Activated CD4-positive, alpha-beta memory T cell treated with anti-CD3 and anti-CD28 coated beads for 36 hours (primary cell): ENCODE results near the gene CDK2. TPM values are rescaled to one million over a fixed set of nuclear protein-coding genes. Genes with fewer than 3 reads are reported as not detected.
"Not testable (repeated sequence)": the region's sequence is repeated elsewhere in the genome, so short reads cannot be mapped to it uniquely, and the experiment has no call there.

ENCODE experiments used
- CTCF ChIA-PET: fragments of 350-600 bp; sonication (Branson Sonifier 250); formaldehyde crosslinking; loops from one replicate; lab custom pipeline; 2021; ENCODE audit warnings: antibody characterized with exemption, inconsistent platforms; lab: Charles Lee
- POLR2A ChIA-PET: fragments of 350-600 bp; sonication (Branson Sonifier 250); formaldehyde crosslinking; loops from one replicate; lab custom pipeline; 2021; ENCODE audit warnings: antibody characterized with exemption; lab: Charles Lee
- DNase-seq: peaks from one replicate; pipeline ENCODE4 v3.0.0-alpha.2; 2020
- H3K27ac Mint-ChIP-seq: one replicate; pipeline ENCODE4 v1.8.0; 2021; ENCODE audit warnings: mixed read lengths
- H3K27me3 Mint-ChIP-seq: one replicate; pipeline ENCODE4 v1.8.0; 2021; ENCODE audit warnings: mixed read lengths
- H3K36me3 Mint-ChIP-seq: one replicate; pipeline ENCODE4 v1.8.0; 2021; ENCODE audit warnings: mixed read lengths
- H3K4me1 Mint-ChIP-seq: one replicate; pipeline ENCODE4 v1.8.0; 2021; ENCODE audit warnings: low read depth, mixed read lengths
- H3K4me3 Mint-ChIP-seq: one replicate; pipeline ENCODE4 v1.8.0; 2021; ENCODE audit warnings: mild to moderate bottlenecking, mixed read lengths
- H3K9me3 Mint-ChIP-seq: one replicate; pipeline ENCODE4 v1.8.0; 2021; ENCODE audit warnings: mixed read lengths
- intact Hi-C: fragments of 100-400 bp; cut with micrococcal nuclease; formaldehyde crosslinking; loops from one replicate; pipeline ENCODE4 v1.15.1; 2023
- total RNA-seq, 2 experiments: library from RNA; stranded (reverse); gene quantifications; one replicate each; pipeline ENCODE4 v1.2.3, GENCODE V29; 2021

The CDK2 gene
- total RNA-seq = 100 to 1,000 TPM; 121 to 127 TPM

- ChIA-PET CTCF (interaction anchor here (2.2 kb wide), 1 partner anchor 27 kb away, joined by 11 read pairs; no protein-coding TSS in a partner anchor), POLR2A (no interaction called here)
- Mint-ChIP-seq H3K27ac (peak within 1 kb of the TSS; percentile 80), H3K27me3 (no peaks in the 10 kb centered on the region), H3K4me1 (peaks cover 21% of the 10 kb centered on the region), H3K4me3 (peak within 1 kb of the TSS; percentile 85), H3K36me3 (peaks cover 29% of the 10 kb centered on the region), H3K9me3 (no peaks in the 10 kb centered on the region)
- intact Hi-C loops = no loop called here
- DNase-seq = peak; percentile 94
These were observed at the start of gene CDK2 for GRCh38 chr12:55966408-55967281. Gene CDK2, plus strand, starts transcription at chr12:55966830. Its CDS starts 179 bp downstream, at chr12:55967009.

- POLR2A ChIA-PET = interaction anchor here (0.7 kb wide), 1 partner anchor 103 kb away, joined by 3 read pairs; no protein-coding TSS in a partner anchor
These were observed 47.6 kb upstream of the CDK2 start for GRCh38 chr12:55919032-55919431.

DNA sequence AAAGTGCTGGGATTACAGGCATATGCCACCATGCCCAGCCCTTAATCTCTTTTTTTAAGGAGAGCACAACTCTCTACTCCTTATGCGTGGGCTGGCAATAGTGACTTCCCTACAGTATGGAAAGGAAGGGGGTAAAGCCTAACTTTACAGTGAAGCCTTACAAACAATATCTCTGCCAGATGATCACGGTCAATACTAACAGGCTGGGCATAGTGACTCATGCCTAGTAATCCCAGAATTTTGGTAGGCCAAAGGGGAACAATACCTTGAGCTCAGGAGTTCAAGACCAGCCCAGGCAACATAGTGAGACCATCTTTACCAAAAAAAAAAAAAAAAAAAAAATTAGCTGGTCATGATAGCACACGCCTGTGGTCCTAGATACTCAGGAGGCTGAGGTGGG is 44.5 kb upstream of the CDK2 start:
- Mint-ChIP-seq H3K27me3 (no peaks in the 10 kb centered on the region), H3K36me3 (peaks cover 21% of the 10 kb centered on the region), H3K9me3 (no peaks in the 10 kb centered on the region), H3K27ac (no peak overlapping the region), H3K4me1 (peaks cover 39% of the 10 kb centered on the region), H3K4me3 (no peak overlapping the region)
- intact Hi-C loops = no loop called here
- ChIA-PET CTCF (no interaction called here), POLR2A (no interaction called here)
- no peak for DNase-seq

More at GRCh38 chr12:55919032-55919431, 47.6 kb upstream of the CDK2 start:
- H3K27ac Mint-ChIP-seq, DNase-seq, H3K4me3 Mint-ChIP-seq, H3K27me3 Mint-ChIP-seq, H3K9me3 Mint-ChIP-seq, intact Hi-C loops: not testable (repeated sequence)
- peaks cover 18% of the 10 kb centered on the region for H3K36me3 Mint-ChIP-seq
- CTCF ChIA-PET = interaction anchor here (1.8 kb wide), 1 partner anchor 21 kb away, joined by 7 read pairs; no protein-coding TSS in a partner anchor
- H3K4me1 Mint-ChIP-seq = peaks cover 45% of the 10 kb centered on the region

- Mint-ChIP-seq H3K4me1 (peaks cover 36% of the 10 kb centered on the region), H3K27ac (peak overlapping the region; percentile 70), H3K36me3 (peaks cover 27% of the 10 kb centered on the region)
- H3K27me3 Mint-ChIP-seq, intact Hi-C loops, H3K4me3 Mint-ChIP-seq, POLR2A ChIA-PET, H3K9me3 Mint-ChIP-seq: not testable (repeated sequence)
- peak; percentile 20 for DNase-seq
- CTCF ChIA-PET = interaction anchor here (9.8 kb wide), 1 partner anchor 16 kb away, joined by 87 read pairs; no protein-coding TSS in a partner anchor
These were observed 43.0 kb upstream of the CDK2 start for GRCh38 chr12:55923648-55924047.

GRCh38 chr12:55925371-55925770 is 41.3 kb upstream of the CDK2 start:
- no peak for DNase-seq
- H3K4me3 Mint-ChIP-seq = peak overlapping the region; percentile 96
- no peaks in the 10 kb centered on the region for H3K27me3 Mint-ChIP-seq
- ChIA-PET CTCF (interaction anchor here (1.4 to 9.8 kb wide), 9 partner anchors 10 to 187 kb away, joined by 4 to 87 read pairs (median 17); partner anchors contain the start of genes DNAJC14, ORMDL2, PA2G4 and SARNP), POLR2A (interaction anchor here (0.8 to 4.3 kb wide), 9 partner anchors 8 to 195 kb away, joined by 3 to 27 read pairs (median 4); partner anchors contain the start of genes DNAJC14, ORMDL2 and SARNP)
- H3K4me1 Mint-ChIP-seq = peaks cover 49% of the 10 kb centered on the region
- peaks cover 27% of the 10 kb centered on the region for H3K36me3 Mint-ChIP-seq
- H3K9me3 Mint-ChIP-seq = no peaks in the 10 kb centered on the region
- intact Hi-C loops = no loop called here
- H3K27ac Mint-ChIP-seq = peak overlapping the region; percentile 98

GRCh38 chr12:55925870-55926737 is 40.5 kb upstream of the CDK2 start:
- CTCF ChIA-PET = interaction anchor here (0.6 to 9.8 kb wide), 18 partner anchors 10 to 202 kb away, joined by 3 to 87 read pairs (median 4); partner anchors contain the start of genes DNAJC14, ESYT1, MMP19 and ORMDL2
- H3K27me3 Mint-ChIP-seq = no peaks in the 10 kb centered on the region
- POLR2A ChIA-PET = interaction anchor here (0.6 to 4.3 kb wide), 10 partner anchors 10 to 763 kb away, joined by 3 to 27 read pairs (median 5); partner anchors contain the start of genes DNAJC14, ORMDL2 and SARNP
- intact Hi-C loops = no loop called here
- H3K36me3 Mint-ChIP-seq = peaks cover 27% of the 10 kb centered on the region
- H3K4me3 Mint-ChIP-seq = peak overlapping the region; percentile 96
- peak; percentile 22 for DNase-seq
- no peaks in the 10 kb centered on the region for H3K9me3 Mint-ChIP-seq
- peaks cover 50% of the 10 kb centered on the region for H3K4me1 Mint-ChIP-seq
- peak overlapping the region; percentile 98 for H3K27ac Mint-ChIP-seq

DNA sequence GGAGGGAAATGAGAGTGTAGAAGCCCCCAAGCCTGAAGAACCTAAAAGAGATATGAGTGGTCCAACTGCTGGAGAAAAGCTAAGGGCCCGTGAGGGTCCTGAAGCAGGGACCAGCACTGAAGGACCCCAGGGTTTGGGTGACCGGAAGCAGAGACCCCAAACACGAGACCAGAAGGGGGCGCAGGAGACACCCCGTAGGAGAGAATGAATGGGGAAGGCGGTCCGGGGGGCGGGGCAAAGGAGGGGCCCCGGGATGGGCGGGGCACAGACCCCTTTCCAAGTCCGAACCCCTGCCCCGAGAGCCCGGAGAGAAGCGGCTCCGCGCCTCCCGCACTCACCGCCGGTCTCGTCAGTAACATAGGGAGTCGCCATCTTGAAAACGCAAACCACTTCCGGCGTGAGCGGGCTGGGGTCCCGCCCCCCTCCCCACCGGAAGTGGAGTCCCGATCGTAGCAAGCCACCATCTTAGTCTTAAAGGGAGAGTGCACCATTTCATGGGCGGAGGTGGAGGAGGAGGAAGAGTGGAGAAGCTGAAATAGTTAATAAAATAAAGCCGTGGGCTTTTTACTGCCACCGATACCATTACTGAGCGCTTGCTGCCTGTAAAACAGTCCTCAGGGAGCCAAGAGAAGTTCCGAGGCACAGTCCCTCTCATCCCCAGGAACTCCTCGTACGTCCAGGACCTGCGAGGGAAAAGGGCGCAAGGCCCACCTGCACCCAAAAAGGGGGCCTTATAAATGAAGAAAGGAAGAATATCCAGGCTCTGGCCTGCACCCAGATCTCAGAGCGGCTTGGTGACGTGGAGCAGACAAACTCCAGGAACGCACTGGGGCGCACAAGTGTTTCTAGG is 39.7 kb upstream of the CDK2 start:
- ChIA-PET POLR2A (interaction anchor here (0.9 to 4.3 kb wide), 10 partner anchors 9 to 197 kb away, joined by 3 to 27 read pairs (median 7); partner anchors contain the start of genes CD63, DNAJC14, ORMDL2 and RAB5B), CTCF (interaction anchor here (0.6 to 9.8 kb wide), 16 partner anchors 9 to 201 kb away, joined by 3 to 87 read pairs (median 4); partner anchors contain the start of genes DNAJC14, ESYT1, MMP19 and ORMDL2)
- intact Hi-C loops = loop anchor here (1.0 kb wide), 1 partner anchor 98 kb away; the partner anchor contains the start of gene DNAJC14
- H3K4me1 Mint-ChIP-seq = peaks cover 43% of the 10 kb centered on the region
- H3K27ac Mint-ChIP-seq = peak overlapping the region; percentile 98
- DNase-seq = peak; percentile 96
- H3K36me3 Mint-ChIP-seq = peaks cover 32% of the 10 kb centered on the region
- H3K4me3 Mint-ChIP-seq = peak overlapping the region; percentile 96
- H3K9me3 Mint-ChIP-seq = no peaks in the 10 kb centered on the region
- H3K27me3 Mint-ChIP-seq = no peaks in the 10 kb centered on the region

DNA sequence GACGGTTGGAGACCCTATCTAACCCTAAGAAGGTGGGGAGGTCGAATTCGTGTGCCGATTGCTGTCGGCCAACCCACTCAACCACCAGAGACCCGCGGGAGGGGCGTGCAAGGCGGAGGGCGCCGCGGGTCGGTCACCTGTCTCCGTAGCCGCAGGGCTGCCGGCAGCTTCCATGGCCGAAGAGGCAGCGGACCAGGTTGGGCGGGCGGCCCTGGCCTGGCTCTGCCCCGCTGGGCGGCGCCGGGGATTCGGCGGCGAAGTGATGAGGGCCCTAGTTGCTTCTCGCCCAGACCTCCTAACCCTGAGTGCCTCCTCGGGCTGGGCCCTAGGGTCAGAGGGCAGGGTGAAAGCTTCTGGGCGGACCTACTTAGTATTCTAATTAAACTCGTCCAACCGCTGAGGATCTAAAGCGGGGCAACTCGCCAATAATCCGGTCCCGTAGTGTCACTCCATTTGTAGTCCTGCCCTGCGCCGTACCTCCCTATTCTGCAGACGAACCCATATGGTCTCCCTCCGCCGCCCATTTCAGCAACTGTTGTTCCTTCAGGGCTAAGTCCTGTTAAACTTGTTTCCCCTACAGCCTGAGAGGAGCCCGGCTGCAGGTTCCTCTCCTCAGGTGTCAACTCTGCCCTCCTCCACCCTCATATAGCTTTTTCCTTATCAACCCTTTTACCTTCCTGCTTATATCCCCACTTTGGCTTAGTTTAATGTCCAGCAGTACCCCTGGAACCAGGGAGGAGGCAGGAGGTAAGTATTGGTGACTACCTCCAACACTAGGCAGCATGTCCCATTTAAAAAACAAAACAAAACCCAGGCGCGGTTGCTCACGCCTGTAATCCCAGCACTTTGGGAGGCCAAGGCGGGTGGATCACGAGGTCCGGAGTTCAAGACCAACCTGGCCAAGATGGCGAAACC is 38.8 kb upstream of the CDK2 start, which contains the start of gene PYM1:
Gene PYM1, minus strand, starts transcription at position 307 of the 915 bp plus-strand sequence. Its CDS starts 133 bp downstream, at position 174.
- Mint-ChIP-seq H3K9me3 (no peaks in the 10 kb centered on the region), H3K4me3 (peak within 1 kb of the TSS; percentile 96), H3K4me1 (peaks cover 38% of the 10 kb centered on the region), H3K36me3 (peaks cover 35% of the 10 kb centered on the region), H3K27me3 (no peaks in the 10 kb centered on the region), H3K27ac (peak within 1 kb of the TSS; percentile 98)
- POLR2A ChIA-PET = interaction anchor here (0.8 to 4.3 kb wide), 8 partner anchors 8 to 198 kb away, joined by 5 to 27 read pairs (median 9); partner anchors contain the start of genes CD63, DNAJC14, ORMDL2 and RAB5B
- CTCF ChIA-PET = interaction anchor here (1.7 to 9.8 kb wide), 5 partner anchors 12 to 189 kb away, joined by 3 to 87 read pairs (median 32); partner anchors contain the start of genes MMP19, ORMDL2 and SARNP
- DNase-seq = peak; percentile 87
- intact Hi-C loops = loop anchor here (1.0 kb wide), 1 partner anchor 99 kb away; the partner anchor contains the start of gene DNAJC14

DNA sequence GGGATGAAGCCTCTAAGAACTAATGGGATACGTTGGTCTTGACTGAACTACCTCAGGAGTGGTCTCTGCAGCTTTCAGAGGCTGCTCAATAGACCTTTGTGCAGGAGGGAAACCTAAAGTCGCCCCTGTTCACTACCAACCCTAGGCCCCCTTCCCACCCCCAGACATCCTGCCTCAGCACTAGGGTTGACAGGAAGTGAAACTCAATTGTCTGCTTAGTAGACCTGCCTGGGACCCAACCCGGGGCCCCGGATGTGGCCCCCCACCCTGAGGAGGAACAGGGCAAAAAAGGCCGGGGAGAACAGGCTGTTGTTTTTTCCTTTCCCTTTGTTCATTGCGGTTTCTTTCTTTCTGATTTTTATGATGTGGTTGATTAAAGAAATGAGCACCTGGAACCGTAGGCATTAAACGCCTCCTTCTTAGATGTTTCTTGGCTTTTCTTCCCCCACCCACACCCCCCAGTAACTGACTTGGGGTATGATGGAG is 37.3 kb upstream of the CDK2 start:
- H3K4me1 Mint-ChIP-seq = peaks cover 42% of the 10 kb centered on the region
- H3K27me3 Mint-ChIP-seq = no peaks in the 10 kb centered on the region
- intact Hi-C loops = loop anchor here (1.0 kb wide), 1 partner anchor 112 kb away; the partner anchor contains the start of gene SARNP
- ChIA-PET POLR2A (interaction anchor here (1.2 to 3.7 kb wide), 4 partner anchors 10 to 200 kb away, joined by 7 to 20 read pairs (median 10); partner anchors contain the start of genes CD63, ORMDL2 and SARNP), CTCF (interaction anchor here (1.2 to 9.8 kb wide), 4 partner anchors 10 to 191 kb away, joined by 4 to 87 read pairs (median 20); partner anchors contain the start of genes ORMDL2 and SARNP)
- DNase-seq = peak; percentile 94
- H3K9me3 Mint-ChIP-seq = no peaks in the 10 kb centered on the region
- peaks cover 45% of the 10 kb centered on the region for H3K36me3 Mint-ChIP-seq
- H3K4me3 Mint-ChIP-seq = peak overlapping the region; percentile 96
- H3K27ac Mint-ChIP-seq = peak overlapping the region; percentile 98
